CD4-positive, alpha-beta T cell treated with Interleukin-10 for 1 hour (primary cell): Measurements from ENCODE around the gene AFDN.

Experiments used
- DNase-seq: peaks from one replicate; pipeline ENCODE4 v3.0.0-alpha.2; 2020

The AFDN gene

GRCh38 chr6:167826896-167827582 is at the start of gene AFDN:
Gene AFDN (plus strand): TSS chr6:167826911. CDS start chr6:167827133, 222 bp downstream.
- peak; percentile 29 for DNase-seq

- DNase-seq = no peak
Observed at GRCh38 chr6:167778497-167779128, 48.1 kb upstream of the AFDN start.

- no peak for DNase-seq
Observed at GRCh38 chr6:167779129-167779992, 47.4 kb upstream of the AFDN start.

GRCh38 chr6:167779993-167780655 is 46.6 kb upstream of the AFDN start:
- no peak for DNase-seq

GRCh38 chr6:167781066-167781767 is 45.5 kb upstream of the AFDN start:
- no peak for DNase-seq

GRCh38 chr6:167781868-167782267 is 44.8 kb upstream of the AFDN start:
- no peak for DNase-seq

- no peak for DNase-seq
Observed at GRCh38 chr6:167782698-167783517, 43.8 kb upstream of the AFDN start.

GRCh38 chr6:167786853-167787675 is 39.6 kb upstream of the AFDN start:
- DNase-seq = no peak

- no peak for DNase-seq
Observed at GRCh38 chr6:167787896-167788562, 38.7 kb upstream of the AFDN start.

- no peak for DNase-seq
Observed at GRCh38 chr6:167788563-167788903, 38.2 kb upstream of the AFDN start.

GRCh38 chr6:167789358-167789757 is 37.4 kb upstream of the AFDN start:
- DNase-seq = no peak

GRCh38 chr6:167791091-167791779 is 35.5 kb upstream of the AFDN start:
- no peak for DNase-seq

GRCh38 chr6:167791780-167792478 is 34.8 kb upstream of the AFDN start:
- DNase-seq = no peak

GRCh38 chr6:167793421-167793820 is 33.3 kb upstream of the AFDN start:
- DNase-seq = no peak

GRCh38 chr6:167794161-167795157 is 32.3 kb upstream of the AFDN start:
- DNase-seq = no peak

- no peak for DNase-seq
Observed at GRCh38 chr6:167795321-167795811, 31.3 kb upstream of the AFDN start.

GRCh38 chr6:167795874-167796191 is 30.9 kb upstream of the AFDN start:
- DNase-seq = no peak
